HL-60/S4 (cell line): ENCODE measurements around the gene CLMN.
"Not testable (repeated sequence)": the region's sequence is repeated elsewhere in the genome, so short reads cannot be mapped to it uniquely, and the experiment has no call there.

Source experiments
- in situ Hi-C: fragments of 300-500 bp; cut with MboI; formaldehyde crosslinking; loops from 2 replicates; pipeline ENCODE4 v1.14.3; 2022; ENCODE audit warnings: low sequenced_read_pairs

CLMN gene

DNA sequence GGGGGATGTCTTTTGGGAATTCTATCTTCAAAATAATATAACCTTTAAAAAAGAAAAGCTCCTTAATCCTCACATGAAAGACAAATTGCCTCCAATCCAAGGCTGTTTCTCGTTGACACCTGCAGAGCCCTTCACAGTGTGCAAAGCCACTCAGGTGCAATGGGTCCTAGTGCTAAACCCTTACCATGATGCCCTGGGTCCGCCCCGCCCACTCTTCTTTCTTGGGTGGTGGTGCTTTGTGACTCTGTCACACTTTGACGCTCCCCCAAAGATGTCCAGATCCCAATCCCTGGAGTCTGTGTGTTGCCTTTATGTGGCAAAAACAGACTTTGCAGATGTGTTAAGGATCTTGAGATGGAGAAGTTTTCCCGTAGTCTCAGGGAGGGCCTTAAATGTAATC lies 29.7 kb downstream of the CLMN start:
- in situ Hi-C loops, result no loop called here

DNA sequence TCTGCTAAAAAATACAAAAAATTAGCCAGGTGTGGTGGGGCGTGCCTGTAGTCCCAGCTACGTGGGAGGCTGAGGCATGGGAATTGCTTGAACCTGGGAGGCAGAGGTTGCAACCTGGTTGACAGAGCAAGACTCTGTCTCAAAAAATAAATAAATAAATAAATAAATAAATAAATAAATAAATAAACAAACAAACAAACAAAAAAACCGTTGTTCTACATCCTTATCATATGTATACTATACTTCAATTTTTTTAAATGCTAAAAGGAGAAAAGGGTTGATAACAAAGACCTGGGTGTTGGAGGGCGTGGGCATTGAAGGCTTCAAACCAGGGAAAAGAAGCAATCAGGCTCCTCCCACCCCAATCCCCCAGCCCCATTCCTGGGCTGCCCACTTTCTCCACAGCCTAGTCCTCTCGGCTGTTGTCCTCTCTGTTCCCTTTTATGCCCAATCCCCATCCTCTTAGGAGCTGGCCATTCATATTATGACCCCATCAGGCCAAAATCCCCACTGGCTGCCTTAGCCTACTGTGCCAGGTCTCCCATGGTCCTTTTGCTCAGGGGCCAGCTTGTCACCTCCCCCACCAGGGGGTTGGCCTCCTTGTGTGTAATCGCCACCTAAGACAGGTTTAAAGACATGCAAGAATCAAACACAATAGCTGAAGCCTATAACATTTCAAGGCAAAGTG lies 30.2 kb downstream of the CLMN start:
- in situ Hi-C loops, result no loop called here

DNA sequence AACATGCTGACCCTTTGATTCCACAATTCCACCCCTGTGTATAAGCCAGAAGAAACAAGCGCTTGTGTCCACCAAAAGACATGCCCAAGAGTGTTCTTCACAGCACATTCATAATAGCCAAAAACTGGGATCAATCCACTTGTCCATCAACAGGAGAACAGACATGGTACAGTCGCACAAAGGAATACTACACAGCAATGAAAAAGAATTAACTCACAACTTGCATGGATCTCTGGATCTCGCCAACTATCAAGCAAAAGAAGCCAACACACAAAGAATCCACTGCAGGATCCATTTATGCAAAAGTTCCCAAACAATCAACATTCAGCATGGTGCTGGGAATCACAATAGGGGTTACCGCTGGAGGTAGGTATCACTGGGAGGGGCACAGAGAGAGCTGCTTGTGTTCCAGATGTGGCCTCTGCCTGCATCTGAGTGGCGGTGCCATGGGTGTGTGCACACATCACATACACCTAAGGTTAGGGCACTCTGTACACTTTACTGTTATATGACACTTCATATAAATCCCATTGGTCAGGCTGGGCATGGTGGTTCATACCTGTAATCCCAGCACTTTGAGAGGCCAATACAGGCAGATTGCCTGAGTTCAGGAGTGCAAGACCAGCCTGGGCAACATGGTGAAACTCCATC lies 30.9 kb downstream of the CLMN start:
- in situ Hi-C loops, result no loop called here

DNA sequence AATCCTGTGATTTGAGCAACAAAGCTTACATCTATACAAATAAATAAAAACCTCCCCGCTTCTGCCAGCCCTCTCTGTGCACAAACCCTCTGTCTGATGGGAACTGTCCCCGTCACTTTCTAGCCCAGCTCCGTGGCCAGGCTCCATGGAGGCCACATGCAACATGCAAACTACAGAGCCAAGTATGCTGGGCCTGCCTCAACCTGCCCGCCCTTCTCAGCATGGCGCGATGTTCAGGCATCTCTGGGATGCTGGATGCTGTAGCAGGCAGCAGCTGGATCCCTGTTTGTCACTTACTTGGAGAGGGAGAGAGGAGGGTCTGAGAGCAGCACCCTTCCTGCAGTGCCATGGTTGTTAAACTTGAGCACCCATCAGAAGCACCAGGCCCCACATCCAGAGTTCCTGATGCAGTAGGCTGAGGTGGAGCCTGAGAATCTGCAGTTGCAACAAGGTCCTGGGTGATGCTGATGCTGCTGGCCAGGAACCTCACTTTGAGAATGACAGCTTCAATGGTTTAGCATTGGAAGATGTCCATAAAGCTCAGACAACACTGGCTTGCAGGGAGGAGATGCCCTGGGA lies 32.4 kb downstream of the CLMN start:
- in situ Hi-C loops, result no loop called here

DNA sequence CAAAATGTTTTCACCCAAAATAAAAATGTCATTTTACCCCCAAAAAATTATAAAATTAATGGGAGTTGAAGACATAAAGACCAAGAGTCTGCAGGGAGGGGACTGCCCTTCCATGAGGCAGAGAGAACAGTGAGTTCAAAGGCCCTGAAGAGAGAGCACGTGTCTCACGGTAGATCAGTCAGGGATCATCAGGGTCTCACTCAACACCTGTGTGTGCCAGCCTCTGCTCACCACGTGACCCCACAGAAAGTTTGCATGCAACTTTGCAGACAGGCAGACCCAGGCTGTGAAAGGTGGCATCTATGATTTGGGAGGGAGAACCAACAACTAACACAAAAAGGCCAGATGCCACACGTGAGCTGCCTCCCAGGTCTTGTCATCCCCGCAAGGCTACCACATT lies 33.1 kb downstream of the CLMN start:
- in situ Hi-C loops, result no loop called here

DNA sequence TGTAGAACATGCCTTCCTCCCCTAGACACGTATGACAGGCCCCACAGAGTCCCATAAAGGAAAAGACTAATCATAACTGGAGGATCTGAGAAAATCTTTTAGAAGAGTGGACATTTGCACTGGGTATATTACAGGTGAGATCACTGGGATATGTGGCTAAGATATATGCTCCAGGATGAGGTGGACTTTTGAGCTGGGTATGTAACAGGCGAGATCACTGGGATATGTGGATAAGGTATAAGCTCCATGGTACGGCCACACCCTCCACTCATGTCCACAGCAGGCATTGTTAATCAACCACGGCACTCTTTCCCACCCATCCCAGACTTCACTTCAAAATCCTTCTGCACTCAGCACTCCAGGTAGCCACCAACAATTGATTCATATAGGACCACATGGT lies 34.1 kb downstream of the CLMN start:
- in situ Hi-C loops, result no loop called here

DNA sequence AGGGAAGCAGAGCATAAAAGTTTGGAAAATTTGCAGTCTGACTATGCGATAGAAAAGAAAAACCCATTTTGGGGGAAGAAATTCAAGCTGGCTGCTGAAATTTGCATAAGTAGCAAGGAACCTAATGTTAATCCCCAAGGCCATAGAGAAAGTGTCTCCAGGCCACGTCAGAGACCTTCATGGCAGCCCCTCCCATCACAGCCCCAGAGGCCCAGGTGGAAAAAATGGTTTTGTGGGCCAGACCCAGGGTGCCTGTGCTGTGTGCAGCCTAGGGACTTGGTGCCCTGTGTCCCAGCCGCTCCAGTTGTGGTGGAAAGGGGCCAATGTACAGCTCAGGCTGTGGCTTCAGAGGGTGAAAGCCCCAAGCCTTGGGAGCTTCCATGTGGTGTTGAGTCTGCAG lies 35.9 kb downstream of the CLMN start:
- in situ Hi-C loops, result not testable (repeated sequence)

DNA sequence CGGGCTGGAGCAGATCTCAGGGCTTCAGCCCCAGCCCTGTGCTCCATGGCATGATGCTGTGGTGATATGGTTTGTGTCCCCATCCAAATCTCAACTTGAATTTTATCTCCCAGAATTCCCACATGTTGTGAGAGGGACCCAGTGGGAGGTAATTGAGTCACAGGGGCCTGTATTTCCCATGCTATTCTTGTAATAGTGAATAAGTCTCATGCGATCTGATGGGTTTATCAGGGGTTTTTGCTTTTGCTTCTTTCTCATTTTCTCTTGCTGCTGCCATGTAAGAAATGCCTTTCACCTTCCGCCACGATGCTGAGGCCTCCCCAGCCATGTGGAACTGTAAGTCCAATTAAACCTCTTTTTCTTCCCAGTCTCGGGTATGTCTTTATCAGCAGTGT lies 36.7 kb downstream of the CLMN start:
- in situ Hi-C loops, result not testable (repeated sequence)

DNA sequence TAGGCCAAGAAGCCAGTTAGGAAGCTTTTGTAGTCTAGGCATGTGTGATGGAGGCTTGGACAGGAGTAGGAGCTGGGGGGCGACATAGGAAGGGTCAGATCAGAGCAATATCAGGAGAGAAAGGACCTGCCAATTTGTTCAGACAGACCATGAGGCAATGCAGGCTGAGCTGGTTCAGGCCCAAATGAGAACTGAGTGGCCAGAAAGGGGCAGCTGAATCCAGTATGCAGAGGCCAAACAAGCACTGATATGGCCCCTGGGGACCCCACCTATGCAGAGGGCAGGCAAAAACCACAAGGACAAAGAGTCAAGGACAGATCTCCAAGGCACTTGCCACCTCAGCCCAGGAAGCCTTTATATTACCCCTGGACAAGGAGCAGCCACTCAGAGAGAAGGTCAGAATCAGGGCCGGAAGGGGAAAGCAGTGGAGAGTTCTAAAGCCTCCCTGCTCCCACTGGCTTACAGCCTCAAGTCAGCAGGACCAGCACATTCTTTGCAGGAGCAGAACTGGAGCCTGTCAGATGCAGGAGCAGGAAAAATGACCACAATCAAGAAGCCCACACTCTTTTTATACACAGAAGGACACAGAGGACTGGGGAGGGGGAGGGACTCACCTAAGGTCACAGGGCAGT lies 37.2 kb downstream of the CLMN start:
- in situ Hi-C loops, result no loop called here

DNA sequence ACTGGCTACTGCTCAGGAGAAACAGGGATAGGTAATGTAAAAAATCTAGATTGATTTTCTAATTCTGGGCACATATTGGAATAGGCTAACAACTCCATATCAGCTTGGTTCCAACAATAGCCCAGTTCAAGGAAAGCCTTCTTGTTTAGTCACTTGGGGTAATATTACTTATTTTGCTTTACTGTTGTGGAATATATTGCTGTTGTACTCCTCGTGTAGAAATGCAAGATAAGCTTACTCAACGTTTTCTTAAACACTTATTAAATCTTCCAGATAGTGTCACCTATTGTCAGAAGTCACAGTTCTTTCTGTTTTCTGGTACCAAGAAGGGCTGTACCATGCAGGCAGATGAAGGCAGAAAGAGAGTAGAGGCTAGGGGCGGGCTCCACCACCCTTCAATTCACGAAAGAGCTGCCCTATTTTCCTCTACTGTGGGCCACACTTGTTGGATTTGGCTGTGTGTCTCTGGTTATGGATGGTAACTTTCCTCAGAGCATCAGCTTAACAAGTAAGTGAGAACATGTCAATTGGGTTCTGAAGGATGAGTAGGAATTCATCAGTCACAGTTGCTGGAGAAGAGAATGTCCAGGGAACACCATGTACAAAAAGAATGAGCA lies 38.0 kb downstream of the CLMN start:
- in situ Hi-C loops, result no loop called here

DNA sequence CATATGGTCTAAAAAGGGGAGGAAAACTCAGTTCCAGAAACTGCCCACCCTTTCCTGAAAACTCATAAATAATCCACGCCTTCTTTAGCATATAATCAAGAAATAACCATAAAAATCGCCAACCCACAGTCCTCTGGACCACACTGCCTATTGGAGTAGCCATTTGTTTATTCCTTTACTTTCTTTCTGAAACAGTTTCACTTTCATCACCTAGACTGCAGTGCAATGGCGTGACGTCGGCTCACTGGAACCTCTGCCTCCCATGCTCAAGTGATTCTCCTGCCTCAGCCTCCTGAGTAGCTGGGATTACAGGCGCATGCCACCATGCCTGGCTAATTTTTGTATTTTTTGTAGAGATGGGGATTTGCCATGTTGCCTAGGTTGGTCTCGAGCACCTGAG lies 44.2 kb downstream of the CLMN start:
- in situ Hi-C loops, result no loop called here

DNA sequence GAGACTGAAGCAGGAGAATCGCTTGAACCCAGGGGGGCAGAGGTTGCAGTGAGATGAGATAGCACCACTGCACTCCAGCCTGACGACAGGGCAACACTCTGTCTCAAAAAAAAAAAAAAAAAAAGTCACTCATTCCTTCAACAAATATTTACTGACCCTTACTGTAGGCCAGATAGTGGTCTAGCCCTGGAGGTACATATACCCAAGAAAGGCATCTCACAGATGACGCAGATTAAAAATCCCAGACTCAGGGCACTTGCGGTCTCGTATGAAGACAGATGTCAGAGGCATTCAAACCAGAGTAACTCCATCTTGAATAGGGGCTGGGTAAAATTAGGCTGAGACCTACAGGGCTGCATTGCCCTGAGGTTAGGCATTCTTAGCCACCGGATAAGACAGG lies 44.8 kb downstream of the CLMN start:
- in situ Hi-C loops, result no loop called here

DNA sequence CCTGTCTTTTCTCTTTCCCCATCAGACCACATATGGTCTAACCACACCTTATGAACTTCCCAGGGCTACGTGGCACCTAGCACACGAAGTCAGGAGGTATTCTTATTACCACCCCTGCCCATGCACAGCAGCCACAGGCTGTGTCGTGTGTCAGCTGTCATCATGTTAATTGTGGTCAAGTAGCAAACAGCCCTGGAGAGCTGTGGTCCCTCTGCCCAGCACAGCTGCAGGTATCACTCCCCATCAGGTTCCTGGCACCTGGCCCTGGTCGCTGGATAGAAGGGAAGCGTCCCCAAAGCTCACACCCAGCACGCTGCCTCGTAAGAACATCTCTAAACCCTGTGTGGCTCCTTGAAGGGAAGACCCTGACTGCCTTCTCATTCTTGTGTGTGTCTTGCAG lies 45.4 kb downstream of the CLMN start:
- in situ Hi-C loops, result no loop called here

DNA sequence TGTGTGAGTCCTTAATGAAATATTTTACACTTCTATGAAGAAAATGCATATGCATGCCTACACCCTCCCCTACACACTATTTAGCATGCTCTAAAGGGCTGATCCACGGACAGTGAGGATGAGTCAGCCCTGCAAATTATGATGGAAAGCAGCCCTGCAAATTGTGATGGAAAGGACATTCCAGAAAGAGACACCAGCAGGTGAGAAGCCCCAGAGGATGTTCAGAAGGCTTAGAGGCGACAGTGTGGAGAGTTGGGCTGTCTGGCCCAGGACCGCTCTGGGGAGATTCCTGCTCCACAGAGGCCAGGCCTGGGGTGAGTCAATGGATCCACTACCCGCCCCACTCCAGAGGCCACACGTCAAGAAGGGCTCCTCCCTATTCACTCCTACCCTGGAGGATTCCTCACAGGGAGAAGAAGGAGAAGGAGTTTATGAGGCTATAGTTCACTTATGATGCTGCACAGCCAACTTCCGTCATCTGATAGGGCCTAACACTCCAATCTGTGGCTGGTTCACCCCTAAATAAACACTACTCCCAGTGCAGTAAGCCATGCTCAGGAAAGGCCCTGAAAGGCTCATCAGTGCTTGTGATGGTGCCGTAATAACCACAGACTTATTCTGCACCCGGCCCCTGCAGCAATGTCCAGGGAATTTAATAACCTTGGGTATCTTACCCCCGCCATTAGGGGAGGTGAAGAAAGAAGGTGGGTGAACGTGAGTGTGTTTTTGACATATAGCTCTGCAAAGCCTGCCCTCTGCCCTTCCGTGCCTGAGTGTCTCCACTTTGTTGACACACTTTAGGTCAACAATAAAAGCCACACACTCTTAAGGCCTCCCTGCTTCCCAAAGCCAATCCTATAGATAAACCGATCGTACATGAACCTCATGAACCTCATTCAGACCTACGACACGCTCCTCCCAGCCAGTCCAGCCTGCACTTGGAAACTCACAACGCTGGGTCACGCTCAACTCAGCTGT lies 46.4 kb downstream of the CLMN start:
- in situ Hi-C loops, result no loop called here

DNA sequence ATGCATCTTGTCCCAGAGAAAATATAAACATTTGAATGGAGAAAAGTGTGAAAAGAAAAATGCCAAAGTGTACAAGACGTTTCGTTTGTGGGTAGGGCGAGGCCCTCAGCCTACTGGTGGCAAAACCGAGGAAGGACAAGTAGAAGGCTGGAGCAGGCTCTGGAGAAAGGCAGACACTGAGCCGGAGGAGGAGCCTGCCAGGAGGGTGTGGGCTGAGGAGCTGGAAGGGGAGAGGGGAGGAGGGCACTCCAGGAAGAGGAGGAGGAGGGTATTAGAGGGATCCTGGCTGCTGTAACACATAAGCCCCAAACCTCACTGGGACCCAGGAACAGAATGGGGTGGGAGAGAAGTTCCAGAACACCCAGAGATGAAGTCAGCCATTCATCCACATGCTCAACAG lies 47.7 kb downstream of the CLMN start:
- in situ Hi-C loops, result no loop called here

DNA sequence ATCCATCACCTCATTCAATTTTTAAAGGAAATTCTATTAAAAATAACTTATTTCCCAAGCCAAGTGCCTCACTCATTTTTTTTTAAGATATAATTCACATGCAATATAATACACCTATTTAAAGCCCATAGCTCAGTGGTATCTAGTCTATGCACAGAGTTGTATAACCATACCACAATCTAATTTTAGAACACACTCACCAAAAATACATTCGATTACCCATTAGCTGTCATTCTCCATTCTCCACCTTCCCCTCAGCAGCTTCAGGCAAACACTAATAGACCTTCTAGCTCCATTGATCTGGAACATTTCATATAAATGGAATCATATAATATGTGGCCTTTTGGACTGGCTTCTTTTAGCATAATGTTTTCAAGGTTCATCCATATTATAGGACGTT lies 49.5 kb downstream of the CLMN start:
- in situ Hi-C loops, result no loop called here

DNA sequence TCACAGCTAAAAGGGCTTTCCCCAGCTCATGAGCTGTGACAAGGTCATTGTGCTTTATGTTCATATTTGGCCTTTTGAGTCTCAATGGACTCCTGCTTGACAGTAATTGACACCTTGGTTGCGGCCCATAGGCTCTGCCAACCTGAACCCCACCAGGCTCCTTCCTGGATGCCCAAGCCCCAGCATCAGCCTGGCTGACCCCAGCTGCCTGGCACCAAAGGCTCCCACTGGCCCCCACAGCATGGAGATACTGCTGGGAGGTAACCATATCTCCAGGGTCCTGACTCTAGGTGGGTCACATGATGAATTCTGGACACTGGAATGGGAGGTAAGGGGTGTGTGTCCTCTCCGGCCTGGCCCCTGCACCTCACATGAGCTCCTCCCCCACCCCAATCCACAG lies 50.2 kb downstream of the CLMN start:
- in situ Hi-C loops, result no loop called here

DNA sequence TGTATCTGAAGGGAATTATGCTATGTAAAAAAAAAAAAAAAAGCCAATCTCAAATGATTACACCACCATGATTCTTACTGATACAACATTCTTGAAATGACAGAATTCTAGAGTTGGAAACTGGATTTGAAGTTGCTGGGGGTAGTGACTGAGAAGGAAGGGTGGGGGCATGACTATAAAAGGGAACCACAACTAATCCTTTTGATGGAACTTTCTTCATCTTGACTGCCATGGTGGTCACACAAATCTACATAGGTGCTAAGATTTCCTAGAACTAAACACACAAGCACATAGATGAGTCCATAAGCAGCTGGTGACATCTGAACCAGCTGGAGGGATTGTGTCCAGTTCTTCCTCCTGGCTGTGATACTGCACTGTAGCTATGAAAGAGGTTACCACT lies 51.4 kb downstream of the CLMN start:
- in situ Hi-C loops, result no loop called here

DNA sequence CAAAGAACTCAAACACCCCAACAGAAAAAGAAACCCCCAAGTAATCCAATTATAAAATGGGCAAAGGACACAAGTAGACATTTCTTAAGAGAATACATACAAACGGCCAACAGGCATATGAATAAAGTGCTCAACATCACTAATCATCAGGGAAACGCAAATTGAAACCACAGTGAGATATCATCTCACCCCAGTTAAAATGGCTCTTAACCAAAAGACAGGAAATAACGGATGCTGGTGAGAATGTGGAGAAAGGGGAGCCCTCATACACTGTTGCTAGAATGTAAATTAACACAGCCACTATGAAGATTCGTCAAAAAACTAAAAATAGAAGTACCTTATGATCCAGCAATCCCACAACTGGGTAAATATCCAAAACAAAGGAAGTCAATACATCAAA lies 52.4 kb downstream of the CLMN start:
- in situ Hi-C loops, result no loop called here
